GM12878 (cell line): ENCODE measurements around the gene S1PR4. TPM values are rescaled to one million over a fixed set of nuclear protein-coding genes. Genes with fewer than 3 reads are reported as not detected.

Source experiments
- ATAC-seq: fragments of 200-7000 bp; cut with Tn5 transposase; 3 replicates; pipeline ENCODE4 v1.9.1; 2020; ENCODE audit warnings: mild to moderate bottlenecking, moderate library complexity
- BruUV-seq: library from RNA; stranded (reverse); fragments of 400-500 nt; replicated peaks from 2 replicates; lab custom pipeline; 2021; lab: Mats Ljungman, UMichigan
- CTCF ChIA-PET: fragments of 300-600 bp; sonication (Branson Sonifier 250); formaldehyde crosslinking; extraction: SDS; loops from one replicate; lab custom pipeline; 2021; ENCODE audit warnings: inconsistent platforms; lab: Yijun Ruan, JAX
- POLR2A ChIA-PET: fragments of 350-600 bp; formaldehyde crosslinking; extraction: SDS; loops from one replicate; lab custom pipeline; 2021; ENCODE audit warnings: inconsistent platforms; lab: Charles Lee
- RAD21 ChIA-PET: fragments of 300-600 bp; sonication (Branson Sonifier 250); formaldehyde crosslinking; loops from one replicate; lab custom pipeline; 2023; ENCODE audit warnings: antibody characterized with exemption; ENCODE audit not compliant: unreplicated experiment; lab: Charles Lee
- SMC1A ChIA-PET: fragments of 300-600 bp; sonication (Branson Sonifier 250); formaldehyde crosslinking; loops from one replicate; lab custom pipeline; 2023; ENCODE audit not compliant: unreplicated experiment, uncharacterized antibody; lab: Charles Lee
- DNase-seq: peaks from one replicate; pipeline ENCODE4 v3.0.0-alpha.2; 2011; ENCODE audit warnings: low read depth, low spot score
- FAIRE-seq: peaks from 3 replicates; lab custom pipeline; 2011; peaks lifted over from hg19 to GRCh38; lab: Jason Lieb, UNC
- H2AFZ ChIP-seq: 2 replicates; pipeline ENCODE4 v1.6.0; 2011; ENCODE audit warnings: low read depth, low read length, control low read depth; ENCODE audit not compliant: control insufficient read depth
- H3K27ac ChIP-seq: 2 replicates; pipeline ENCODE4 v1.5.1; 2011; ENCODE audit warnings: control low read depth; ENCODE audit not compliant: control insufficient read depth, insufficient read depth
- H3K27me3 ChIP-seq, 2 experiments: replicated peaks in 1 of 2; 2 replicates each; pipeline versions ENCODE4 v1.6.0 to v1.6.1; 2011; ENCODE audit warnings: low read length in 1 of 2; ENCODE audit not compliant: control insufficient read depth in 2 of 2, insufficient read depth in 2 of 2
- H3K36me3 ChIP-seq, 2 experiments: 2 replicates each; pipeline ENCODE4 v1.5.1; 2011; ENCODE audit warnings: low read length in 1 of 2; ENCODE audit not compliant: control insufficient read depth in 2 of 2, insufficient read depth in 2 of 2
- H3K4me1 ChIP-seq: 2 replicates; pipeline ENCODE4 v1.6.1; 2011; ENCODE audit warnings: mild to moderate bottlenecking, low read length, moderate library complexity, mixed read lengths; ENCODE audit not compliant: control insufficient read depth, insufficient read depth
- H3K4me2 ChIP-seq: 2 replicates; pipeline ENCODE4 v1.6.0; 2011; ENCODE audit warnings: control low read depth; ENCODE audit not compliant: control insufficient read depth, insufficient read depth
- H3K4me3 ChIP-seq: fragments of 200-600 bp; sonication (generic); 2 replicates; pipeline ENCODE4 v1.5.1; 2016
- H3K79me2 ChIP-seq: 2 replicates; pipeline ENCODE4 v1.6.0; 2011; ENCODE audit warnings: low read length; ENCODE audit not compliant: control insufficient read depth, insufficient read depth
- H3K9ac ChIP-seq: 2 replicates; pipeline ENCODE4 v1.8.0; 2011; ENCODE audit warnings: low read length, control low read depth, mixed read lengths; ENCODE audit not compliant: control insufficient read depth, insufficient read depth
- H3K9me3 ChIP-seq: replicated peaks from 3 replicates; pipeline ENCODE4 v1.5.1; 2011; ENCODE audit warnings: mild to moderate bottlenecking, low read length; ENCODE audit not compliant: control insufficient read depth, insufficient read depth
- H4K20me1 ChIP-seq: 2 replicates; pipeline ENCODE4 v1.6.0; 2011; ENCODE audit not compliant: control insufficient read depth, insufficient read depth
- CBX5 ChIP-seq: sonication (generic); IDR thresholded peaks from 2 replicates; pipeline ENCODE4 v1.6.1; 2016; ENCODE audit warnings: low read depth, moderate library complexity, mild to moderate bottlenecking, inconsistent platforms
- EED ChIP-seq: sonication (generic); IDR thresholded peaks from 2 replicates; pipeline ENCODE4 v1.6.1; 2016; ENCODE audit warnings: antibody characterized with exemption, low read depth
- FOXK2 ChIP-seq: fragments of 450-650 bp; IDR thresholded peaks from 2 replicates; pipeline ENCODE4 v1.6.1; 2017; ENCODE audit warnings: mild to moderate bottlenecking, moderate library complexity
- JUNB ChIP-seq: IDR thresholded peaks from 2 replicates; pipeline ENCODE4 v1.6.1; 2016; ENCODE audit warnings: antibody characterized with exemption, mild to moderate bottlenecking
- MAX ChIP-seq: IDR thresholded peaks from 2 replicates; pipeline ENCODE4 v1.6.1; 2012; ENCODE audit warnings: low read depth, low read length, improper control_type of control experiment
- NR2C2 ChIP-seq: IDR thresholded peaks from 2 replicates; pipeline ENCODE4 v1.6.1; 2011; ENCODE audit warnings: borderline replicate concordance, low read depth; ENCODE audit not compliant: control insufficient read depth, insufficient read length
- PAX5 ChIP-seq: IDR thresholded peaks from 2 replicates; pipeline ENCODE4 v1.6.1; 2011; ENCODE audit warnings: low read depth, low read length, borderline replicate concordance
- RAD21 ChIP-seq: IDR thresholded peaks from 2 replicates; pipeline ENCODE4 v1.6.1; 2011; ENCODE audit warnings: mild to moderate bottlenecking, low read depth, low read length, moderate library complexity; ENCODE audit not compliant: insufficient read depth
- RAD51 ChIP-seq: fragments of 450-650 bp; IDR thresholded peaks from 2 replicates; pipeline ENCODE4 v1.6.1; 2016; ENCODE audit warnings: moderate library complexity, mild to moderate bottlenecking, inconsistent platforms
- RBBP5 ChIP-seq: fragments of 200-600 bp; sonication (generic); conservative IDR thresholded peaks from 2 replicates; pipeline ENCODE4 v1.6.1; 2016
- SMAD5 ChIP-seq: IDR thresholded peaks from 2 replicates; pipeline ENCODE4 v1.6.1; 2016; ENCODE audit warnings: antibody characterized with exemption, low read depth
- SMARCA5 ChIP-seq: fragments of 450-650 bp; IDR thresholded peaks from 2 replicates; pipeline ENCODE4 v1.6.1; 2017; ENCODE audit warnings: mild to moderate bottlenecking
- TBL1XR1 ChIP-seq: IDR thresholded peaks from 2 replicates; pipeline ENCODE4 v1.6.1; 2012; ENCODE audit warnings: low read depth, low read length, improper control_type of control experiment
- TCF3 ChIP-seq: IDR thresholded peaks from 2 replicates; pipeline ENCODE4 v1.6.1; 2012; ENCODE audit warnings: low read depth, mild to moderate bottlenecking, low read length, borderline replicate concordance; ENCODE audit not compliant: insufficient read depth
- ZNF207 ChIP-seq: fragments of 450-650 bp; IDR thresholded peaks from 2 replicates; pipeline ENCODE4 v1.6.1; 2014; ENCODE audit warnings: antibody characterized with exemption, mild to moderate bottlenecking, borderline replicate concordance
- ZNF274 ChIP-seq: IDR thresholded peaks from one replicate; pipeline ENCODE4 v1.8.0; 2011; ENCODE audit not compliant: insufficient read length, insufficient read depth
- ZNF687 ChIP-seq: fragments of 450-650 bp; IDR thresholded peaks from 2 replicates; pipeline ENCODE4 v1.6.1; 2017; ENCODE audit warnings: mild to moderate bottlenecking, moderate library complexity
- WGBS: methylation state at CpG from one replicate; pipeline ENCODE4 v1.1.6; 2016; ENCODE audit warnings: low lambda C conversion rate; ENCODE audit not compliant: insufficient replicate concordance, insufficient coverage; ENCODE audit errors: missing lambda C conversion rate; 5-methylcytosine and 5-hydroxymethylcytosine counted together
- in situ Hi-C: fragments of 300-500 bp; cut with MboI; formaldehyde crosslinking; loops from 9 replicates; pipeline ENCODE4 v1.14.3; 2018; ENCODE audit warnings: mixed read lengths
- intact Hi-C: fragments of 100-400 bp; cut with micrococcal nuclease; formaldehyde crosslinking; loops from one replicate; pipeline ENCODE4 v1.14.2; 2022; ENCODE audit not compliant: unreplicated experiment
- polyA plus RNA-seq, 11 experiments: library from polyadenylated mRNA; depleted of rRNA in 4 of 11; unstranded in 6 of 11; stranded (reverse) in 5 of 11; fragments of >200 nt; fragmentation: Nextera tagmentation in 4 of 11; fragmentation: Illumina TruSeq in 1 of 11; extraction: Ambion mirVana in 4 of 11; extraction: Trizol in 1 of 11; gene quantifications; 1 replicate in 1 of 11; 2 replicates in 10 of 11; pipeline versions ENCODE4 v1.2.1 to v1.2.3, GENCODE V29; 2011 to 2016; ENCODE audit warnings: inconsistent platforms in 2 of 11, missing spikeins in 2 of 11, low read depth in 1 of 11
- total RNA-seq, 4 experiments: library from RNA; depleted of rRNA in 3 of 4; stranded (reverse); fragments of >200 nt in 3 of 4; fragmentation: Illumina TruSeq in 1 of 4; extraction: Trizol in 1 of 4; gene quantifications; 2 replicates each; pipeline versions ENCODE4 v1.2.1 to v1.2.3, GENCODE V29; 2013 to 2021
- TF ChIP-seq, protein P1 (sequence below): fragments of 450-650 bp; formaldehyde crosslinking; IDR thresholded peaks from 2 replicates; pipeline ENCODE4 v1.4.0; 2022; ENCODE audit warnings: mild to moderate bottlenecking, moderate library complexity

S1PR4 gene
- total and polyA plus RNA-seq, 10 of the 15 experiments (the other 5 are each of a cell fraction or from before 2014, with no cell fraction given): 0.19 to 57.7 (median 32.4) TPM; not detected in 1

DNA sequence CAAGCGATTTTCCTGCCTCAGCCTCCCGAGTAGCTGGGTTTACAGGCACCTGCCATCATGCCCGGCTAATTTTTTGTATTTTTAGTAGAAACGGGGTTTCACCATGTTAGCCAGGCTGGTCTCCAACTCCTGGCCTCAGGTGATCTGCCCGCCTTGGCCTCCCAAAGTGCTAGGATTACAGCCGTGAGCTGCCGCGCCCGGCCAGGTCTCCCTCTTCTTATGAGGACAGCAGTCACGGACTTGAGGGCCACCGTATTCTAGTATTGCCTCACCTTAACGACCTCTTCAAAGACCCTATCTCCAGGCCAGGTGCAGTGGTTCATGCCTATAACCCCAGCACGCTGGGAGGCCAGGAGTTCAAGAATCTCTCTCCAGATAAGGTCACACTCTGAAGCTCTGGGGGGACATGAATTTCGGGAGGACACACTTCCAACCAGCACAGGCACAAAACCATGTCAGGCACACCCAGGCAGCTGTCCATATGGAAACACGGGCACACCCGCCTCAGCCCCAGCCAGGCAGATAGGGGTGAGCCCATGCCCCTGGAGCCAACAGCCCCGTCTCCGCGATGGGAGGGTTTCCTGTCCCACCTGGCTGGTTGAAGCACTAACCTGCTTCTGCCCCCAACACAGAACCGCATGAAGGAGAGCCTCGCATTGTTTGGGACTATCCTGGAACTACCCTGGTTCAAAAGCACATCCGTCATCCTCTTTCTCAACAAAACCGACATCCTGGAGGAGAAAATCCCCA, 21.3 kb upstream of the S1PR4 start:
- ChIA-PET CTCF (interaction anchor here (1.1 kb wide), 1 partner anchor 122 kb away, joined by 3 read pairs; no protein-coding TSS in a partner anchor), RAD21 (no interaction called here), SMC1A (no interaction called here), POLR2A (interaction anchor here (0.5 to 1.0 kb wide), 2 partner anchors 16 to 192 kb away, joined by 6 to 12 read pairs; no protein-coding TSS in a partner anchor)
- peaks cover 14% of the 10 kb centered on the region for H3K4me1 ChIP-seq
- H2AFZ ChIP-seq: no peak overlapping the region
- no peak for DNase-seq
- H3K79me2 ChIP-seq: 0 out of 2 replicates have a peak, but pooled peaks cover 1% of the 10 kb centered on the region
- H3K27ac ChIP-seq: no peak overlapping the region
- H3K27me3 ChIP-seq: no peaks in the 10 kb centered on the region
- H4K20me1 ChIP-seq: no peaks in the 10 kb centered on the region
- 92% methylated on average over 23 of the region's 23 CpGs for WGBS
- in situ Hi-C loops: no loop called here
- FAIRE-seq: no peak
- no peak overlapping the region for H3K4me3 ChIP-seq
- H3K36me3 ChIP-seq: peaks cover 3 to 4% of the 10 kb centered on the region in 2 experiments; a peak in 3 of 4 replicates
- no peak overlapping the region for H3K9ac ChIP-seq
- no peak for ATAC-seq
- no peaks in the 10 kb centered on the region; the same call in 2 of the 3 replicates for H3K9me3 ChIP-seq
- H3K4me2 ChIP-seq: no peak overlapping the region
- intact Hi-C loops: no loop called here
- BruUV-seq: no TSS peak
- no peak for TF ChIP-seq FOXK2
- TF ChIP-seq ZNF207: no peak
- TF ChIP-seq CBX5: no peak
- TF ChIP-seq ZNF274: no peak
- no peak for TF ChIP-seq TBL1XR1
- TF ChIP-seq, protein P1, sequence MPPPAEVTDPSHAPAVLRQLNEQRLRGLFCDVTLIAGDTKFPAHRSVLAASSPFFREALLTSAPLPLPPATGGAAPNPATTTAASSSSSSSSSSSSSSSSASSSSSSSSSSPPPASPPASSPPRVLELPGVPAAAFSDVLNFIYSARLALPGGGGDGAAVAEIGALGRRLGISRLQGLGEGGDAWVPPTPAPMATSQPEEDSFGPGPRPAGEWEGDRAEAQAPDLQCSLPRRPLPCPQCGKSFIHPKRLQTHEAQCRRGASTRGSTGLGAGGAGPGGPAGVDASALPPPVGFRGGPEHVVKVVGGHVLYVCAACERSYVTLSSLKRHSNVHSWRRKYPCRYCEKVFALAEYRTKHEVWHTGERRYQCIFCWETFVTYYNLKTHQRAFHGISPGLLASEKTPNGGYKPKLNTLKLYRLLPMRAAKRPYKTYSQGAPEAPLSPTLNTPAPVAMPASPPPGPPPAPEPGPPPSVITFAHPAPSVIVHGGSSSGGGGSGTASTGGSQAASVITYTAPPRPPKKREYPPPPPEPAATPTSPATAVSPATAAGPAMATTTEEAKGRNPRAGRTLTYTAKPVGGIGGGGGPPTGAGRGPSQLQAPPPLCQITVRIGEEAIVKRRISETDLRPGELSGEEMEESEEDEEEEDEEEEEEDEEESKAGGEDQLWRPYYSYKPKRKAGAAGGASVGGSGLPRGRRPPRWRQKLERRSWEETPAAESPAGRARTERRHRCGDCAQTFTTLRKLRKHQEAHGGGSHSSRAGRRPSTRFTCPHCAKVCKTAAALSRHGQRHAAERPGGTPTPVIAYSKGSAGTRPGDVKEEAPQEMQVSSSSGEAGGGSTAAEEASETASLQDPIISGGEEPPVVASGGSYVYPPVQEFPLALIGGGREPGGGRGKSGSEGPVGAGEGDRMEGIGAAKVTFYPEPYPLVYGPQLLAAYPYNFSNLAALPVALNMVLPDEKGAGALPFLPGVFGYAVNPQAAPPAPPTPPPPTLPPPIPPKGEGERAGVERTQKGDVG (CRISPR knock-in tag): no peak
- TF ChIP-seq RAD51: no peak
- TF ChIP-seq RAD21: no peak
- TF ChIP-seq SMARCA5: no peak
- no peak for TF ChIP-seq JUNB
- TF ChIP-seq SMAD5: no peak
- TF ChIP-seq RBBP5: no peak
- no peak for TF ChIP-seq MAX
- TF ChIP-seq TCF3: no peak
- TF ChIP-seq ZNF687: no peak
- TF ChIP-seq EED: no peak
- no peak for TF ChIP-seq PAX5
- TF ChIP-seq NR2C2: no peak
